GM19328 (cell line): ENCODE measurements around the gene OPHN1.

Source experiments
- ATAC-seq: cut with Tn5 transposase; IDR thresholded peaks from one replicate; pipeline ENCODE4 v1.9.1; 2021; ENCODE audit warnings: mild to moderate bottlenecking, moderate library complexity; ENCODE audit not compliant: unreplicated experiment

OPHN1 gene

GRCh38 chrX:68183612-68184214 lies 249.6 kb downstream of the OPHN1 start:
- ATAC-seq, result no peak

- no peak for ATAC-seq
Measured at GRCh38 chrX:68180579-68180978, 252.7 kb downstream of the OPHN1 start.

GRCh38 chrX:68179355-68179754 lies 253.9 kb downstream of the OPHN1 start:
- no peak for ATAC-seq

GRCh38 chrX:68177542-68177941 lies 255.8 kb downstream of the OPHN1 start:
- no peak for ATAC-seq

- no peak for ATAC-seq
Measured at GRCh38 chrX:68175562-68175961, 257.7 kb downstream of the OPHN1 start.

GRCh38 chrX:68163441-68163840 lies 269.9 kb downstream of the OPHN1 start:
- no peak for ATAC-seq

GRCh38 chrX:68147848-68148247 lies 285.4 kb downstream of the OPHN1 start:
- ATAC-seq, result no peak

GRCh38 chrX:68146054-68146453 lies 287.2 kb downstream of the OPHN1 start:
- no peak for ATAC-seq

- no peak for ATAC-seq
Measured at GRCh38 chrX:68139791-68140190, 293.5 kb downstream of the OPHN1 start.

GRCh38 chrX:68133181-68133580 lies 300.1 kb downstream of the OPHN1 start:
- no peak for ATAC-seq

GRCh38 chrX:68132749-68133148 lies 300.5 kb downstream of the OPHN1 start:
- ATAC-seq, result no peak

GRCh38 chrX:68121835-68122234 lies 311.5 kb downstream of the OPHN1 start:
- no peak for ATAC-seq

GRCh38 chrX:68121371-68121770 lies 311.9 kb downstream of the OPHN1 start:
- ATAC-seq, result no peak

GRCh38 chrX:68115371-68115770 lies 317.9 kb downstream of the OPHN1 start:
- no peak for ATAC-seq

- no peak for ATAC-seq
Measured at GRCh38 chrX:68114573-68115129, 318.6 kb downstream of the OPHN1 start.

GRCh38 chrX:68113837-68114572 lies 319.3 kb downstream of the OPHN1 start:
- ATAC-seq, result no peak

- ATAC-seq, result no peak
Measured at GRCh38 chrX:68112321-68112720, 321.0 kb downstream of the OPHN1 start.

GRCh38 chrX:68109162-68109561 lies 324.1 kb downstream of the OPHN1 start:
- ATAC-seq, result no peak

GRCh38 chrX:68098431-68098830 lies 334.9 kb downstream of the OPHN1 start:
- no peak for ATAC-seq

- ATAC-seq, result no peak
Measured at GRCh38 chrX:68090266-68090665, 343.0 kb downstream of the OPHN1 start.

- ATAC-seq, result no peak
Measured at GRCh38 chrX:68087526-68087925, 345.8 kb downstream of the OPHN1 start.

- no peak for ATAC-seq
Measured at GRCh38 chrX:68086709-68087108, 346.6 kb downstream of the OPHN1 start.
